Measurements from ENCODE around the gene TMEM139. TPM values are rescaled to one million over a fixed set of nuclear protein-coding genes. Genes with fewer than 3 reads are reported as not detected.

The TMEM139 gene
- total RNA-seq, 1 experiment from 2014 or later: 0.85 TPM

DNA sequence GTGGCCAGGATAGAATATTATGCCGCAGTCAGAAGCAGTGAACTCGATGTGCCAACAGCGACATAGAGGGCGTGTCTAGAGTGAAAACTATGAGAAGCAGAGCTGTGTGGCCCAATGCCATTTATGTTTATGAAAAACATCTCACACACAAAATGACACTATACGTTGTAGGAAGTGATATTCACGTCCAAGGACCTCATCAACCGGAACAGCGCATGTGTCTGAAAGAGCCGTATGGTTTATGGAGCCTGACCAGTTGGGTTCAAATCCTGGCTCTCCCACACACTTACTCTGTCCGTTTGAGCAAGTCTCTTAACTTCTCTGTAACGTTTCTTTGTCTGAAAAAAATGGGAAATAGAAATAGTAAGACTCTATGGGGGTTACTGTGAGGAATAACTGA, 42.5 kb upstream of the TMEM139 start:
- H3K23me2 ChIP-seq (ENCODE audit: insufficient read length, low read depth, low read length, poor library complexity, severe bottlenecking): no peaks in the 10 kb centered on the region
- H3K9me3 Mint-ChIP-seq: peaks cover 1 to 2% of the 10 kb centered on the region in 2 experiments; a peak in 2 of 5 replicates
- H3K9ac ChIP-seq (ENCODE audit: extremely low read depth, insufficient read length, low read length): no peak overlapping the region
- no peak overlapping the region for H4K8ac ChIP-seq (replicated peaks; ENCODE audit: insufficient read length, low read depth, low read length)
- H3K27me3 ChIP-seq (ENCODE audit: insufficient read depth, low read length): no peaks in the 10 kb centered on the region
- H3K4me2 ChIP-seq (ENCODE audit: insufficient read depth, insufficient read length, low read length): no peak overlapping the region
- H3T11ph ChIP-seq (ENCODE audit: low read length): no peak overlapping the region
- H3K27me3 Mint-ChIP-seq (ENCODE audit: low read depth): peaks cover 12% of the 10 kb centered on the region
- no peak overlapping the region for H2BK120ac ChIP-seq (ENCODE audit: low read depth, low read length, poor library complexity, severe bottlenecking)
- H2BK15ac ChIP-seq (ENCODE audit: low read depth, low read length): no peak overlapping the region
- H3K36me3 Mint-ChIP-seq (ENCODE audit: insufficient read depth in 1 of 3, low read depth in 3 of 3): no peaks in the 10 kb centered on the region
- H4K91ac ChIP-seq (ENCODE audit: insufficient read length, low read depth, low read length): no peak overlapping the region
- H2AK5ac ChIP-seq (ENCODE audit: insufficient read length, low read length): no peak overlapping the region
- no peaks in the 10 kb centered on the region for H3K79me2 ChIP-seq (ENCODE audit: insufficient read depth, low read length)
- no peak overlapping the region for H3K23ac ChIP-seq (ENCODE audit: insufficient read length, low read depth, low read length)
- no peak overlapping the region for H3K27ac ChIP-seq (ENCODE audit: insufficient read length, low read depth, low read length)
- no peak overlapping the region for H2BK5ac ChIP-seq (ENCODE audit: insufficient read length, low read length)
- no CpG with 5 or more reads among the region's 11 CpGs for WGBS (ENCODE audit: extremely low coverage, insufficient read length, low lambda C conversion rate)
- H3K4me1 Mint-ChIP-seq: peaks cover 3 to 7% of the 10 kb centered on the region in 2 experiments; a peak in 3 of 4 replicates
- no peak for DNase-seq
- H2AFZ ChIP-seq (ENCODE audit: low read length): no peak overlapping the region
- H3K4me1 ChIP-seq (ENCODE audit: insufficient read depth, low read length): no peaks in the 10 kb centered on the region
- TF ChIP-seq, protein P1, sequence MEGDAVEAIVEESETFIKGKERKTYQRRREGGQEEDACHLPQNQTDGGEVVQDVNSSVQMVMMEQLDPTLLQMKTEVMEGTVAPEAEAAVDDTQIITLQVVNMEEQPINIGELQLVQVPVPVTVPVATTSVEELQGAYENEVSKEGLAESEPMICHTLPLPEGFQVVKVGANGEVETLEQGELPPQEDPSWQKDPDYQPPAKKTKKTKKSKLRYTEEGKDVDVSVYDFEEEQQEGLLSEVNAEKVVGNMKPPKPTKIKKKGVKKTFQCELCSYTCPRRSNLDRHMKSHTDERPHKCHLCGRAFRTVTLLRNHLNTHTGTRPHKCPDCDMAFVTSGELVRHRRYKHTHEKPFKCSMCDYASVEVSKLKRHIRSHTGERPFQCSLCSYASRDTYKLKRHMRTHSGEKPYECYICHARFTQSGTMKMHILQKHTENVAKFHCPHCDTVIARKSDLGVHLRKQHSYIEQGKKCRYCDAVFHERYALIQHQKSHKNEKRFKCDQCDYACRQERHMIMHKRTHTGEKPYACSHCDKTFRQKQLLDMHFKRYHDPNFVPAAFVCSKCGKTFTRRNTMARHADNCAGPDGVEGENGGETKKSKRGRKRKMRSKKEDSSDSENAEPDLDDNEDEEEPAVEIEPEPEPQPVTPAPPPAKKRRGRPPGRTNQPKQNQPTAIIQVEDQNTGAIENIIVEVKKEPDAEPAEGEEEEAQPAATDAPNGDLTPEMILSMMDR (conservative IDR thresholded peaks at IDR 0.05): no peak
- H3K79me1 ChIP-seq (ENCODE audit: insufficient read depth, low read depth, low read length, poor library complexity, severe bottlenecking): no peaks in the 10 kb centered on the region
- no peaks in the 10 kb centered on the region for H3K9me3 ChIP-seq (ENCODE audit: control insufficient read depth, low read depth, low read length)
- no peak overlapping the region for H3K18ac ChIP-seq (ENCODE audit: insufficient read length, low read depth, low read length)
- H3K27ac Mint-ChIP-seq: no peak overlapping the region
- H3K4ac ChIP-seq (ENCODE audit: low read depth, low read length): no peak overlapping the region
- no peak overlapping the region for H2BK20ac ChIP-seq (ENCODE audit: low read depth, low read length, poor library complexity, severe bottlenecking)
- no peak overlapping the region for H3K4me3 Mint-ChIP-seq
- no peak overlapping the region for H2BK12ac ChIP-seq (ENCODE audit: insufficient read length, low read depth, low read length)
- H3K14ac ChIP-seq (ENCODE audit: insufficient read depth, low read length): no peak overlapping the region
- H4K20me1 ChIP-seq (ENCODE audit: control insufficient read depth, insufficient read depth, insufficient read length): no peaks in the 10 kb centered on the region
- H3K56ac ChIP-seq (ENCODE audit: insufficient read length, low read depth, low read length): no peak overlapping the region
- no peak overlapping the region for H4K5ac ChIP-seq (ENCODE audit: insufficient read length, low read depth, low read length)
